Liver (tissue), 9 donors: Measurements from ENCODE around the gene IP6K1. TPM values are rescaled to one million over a fixed set of nuclear protein-coding genes. Genes with fewer than 3 reads are reported as not detected.

Source experiments
- DNase-seq: peaks from one replicate; pipeline ENCODE4 v3.0.0-alpha.2; 2017; ENCODE audit warnings: low spot score
- H3K27ac ChIP-seq, 2 donors: one replicate each; pipeline ENCODE4 v1.7.0; 2013; ENCODE audit warnings: inconsistent platforms in 2 of 2, low read length in 2 of 2, control low read depth in 1 of 2, low read depth in 1 of 2, mild to moderate bottlenecking in 1 of 2
- H3K27me3 ChIP-seq, 4 donors: one replicate each; pipeline versions ENCODE4 v1.6.1 to v1.7.0; 2013; ENCODE audit warnings: low read length in 3 of 4, inconsistent platforms in 1 of 4, mild to moderate bottlenecking in 1 of 4, moderate library complexity in 1 of 4; ENCODE audit not compliant: control insufficient read depth in 4 of 4, insufficient read depth in 4 of 4
- H3K36me3 ChIP-seq, 4 donors: one replicate each; pipeline versions ENCODE4 v1.6.1 to v1.7.0; 2013; ENCODE audit warnings: low read length in 3 of 4, mild to moderate bottlenecking in 3 of 4, low read depth in 1 of 4, moderate library complexity in 1 of 4; ENCODE audit not compliant: control insufficient read depth in 4 of 4, insufficient read depth in 3 of 4
- H3K4me1 ChIP-seq, 4 donors: one replicate each; pipeline versions ENCODE4 v1.6.1 to v1.7.0; 2013; ENCODE audit warnings: low read length in 3 of 4, mild to moderate bottlenecking in 3 of 4, moderate library complexity in 1 of 4; ENCODE audit not compliant: control insufficient read depth in 4 of 4, insufficient read depth in 4 of 4
- H3K4me3 ChIP-seq, 3 donors: one replicate each; pipeline versions ENCODE4 v1.6.1 to v1.7.0; 2013; ENCODE audit warnings: low read length in 3 of 3, control low read depth in 1 of 3, low read depth in 1 of 3, mild to moderate bottlenecking in 1 of 3
- H3K9ac ChIP-seq, 2 donors: one replicate each; pipeline ENCODE4 v1.7.0; 2013; ENCODE audit warnings: low read length in 2 of 2, mild to moderate bottlenecking in 2 of 2, moderate library complexity in 2 of 2, control low read depth in 1 of 2, low read depth in 1 of 2
- H3K9me3 ChIP-seq, 4 donors: one replicate each; pipeline versions ENCODE4 v1.6.1 to v1.7.0; 2013; ENCODE audit warnings: low read length in 3 of 4; ENCODE audit not compliant: control insufficient read depth in 4 of 4
- ATF3 ChIP-seq: IDR thresholded peaks from 2 replicates; pipeline ENCODE4 v1.6.1; 2016; ENCODE audit warnings: antibody characterized with exemption
- FOXA1 ChIP-seq: IDR thresholded peaks from 2 replicates; pipeline ENCODE4 v1.6.1; 2016; ENCODE audit warnings: antibody characterized with exemption
- GABPA ChIP-seq, 2 donors: IDR thresholded peaks in 1 of 2; conservative IDR thresholded peaks in 1 of 2; 2 replicates each; pipeline ENCODE4 v1.6.1; 2016; ENCODE audit warnings: antibody characterized with exemption in 2 of 2, mild to moderate bottlenecking in 1 of 2, moderate library complexity in 1 of 2
- HNF4A ChIP-seq, 2 donors: conservative IDR thresholded peaks; 2 replicates each; pipeline ENCODE4 v1.6.1; 2016; ENCODE audit warnings: antibody characterized with exemption in 2 of 2, mild to moderate bottlenecking in 2 of 2
- HNF4G ChIP-seq: IDR thresholded peaks from 2 replicates; pipeline ENCODE4 v1.6.1; 2016; ENCODE audit warnings: antibody characterized with exemption
- RAD21 ChIP-seq, 2 donors: IDR thresholded peaks; 2 replicates each; pipeline ENCODE4 v1.6.1; 2016; ENCODE audit warnings: antibody characterized with exemption in 2 of 2, mild to moderate bottlenecking in 2 of 2
- RXRA ChIP-seq, 2 donors: IDR thresholded peaks; 2 replicates each; pipeline ENCODE4 v1.6.1; 2017 to 2018; ENCODE audit warnings: antibody characterized with exemption in 2 of 2, mild to moderate bottlenecking in 1 of 2
- SP1 ChIP-seq: IDR thresholded peaks from 2 replicates; pipeline ENCODE4 v1.6.1; 2018; ENCODE audit warnings: antibody characterized with exemption, mild to moderate bottlenecking
- TAF1 ChIP-seq: conservative IDR thresholded peaks from 2 replicates; pipeline ENCODE4 v1.6.1; 2016; ENCODE audit warnings: antibody characterized with exemption, mild to moderate bottlenecking
- YY1 ChIP-seq: IDR thresholded peaks from 2 replicates; pipeline ENCODE4 v1.6.1; 2016; ENCODE audit warnings: antibody characterized with exemption, mild to moderate bottlenecking
- WGBS: extraction: QIAGEN DNeasy Blood & Tissue Kit; methylation state at CpG from one replicate; pipeline ENCODE4 v1.1.7; 2013; 5-methylcytosine and 5-hydroxymethylcytosine counted together
- polyA plus RNA-seq, 2 donors: library from polyadenylated mRNA; stranded (reverse) in 1 of 2; unstranded in 1 of 2; fragments of 200-250 nt in 1 of 2; fragments of >200 nt in 1 of 2; fragmentation: Nextera tagmentation in 1 of 2; extraction: Ambion mirVana in 1 of 2; gene quantifications; one replicate each; pipeline versions ENCODE4 v1.2.1 to v1.2.3, GENCODE V29; 2013 to 2015
- total RNA-seq, 2 donors: library from RNA; depleted of rRNA; stranded (reverse); fragments of >200 nt; gene quantifications; one replicate each; pipeline ENCODE4 v1.2.3, GENCODE V29; 2014
- TF ChIP-seq, protein P1 (sequence below): IDR thresholded peaks from 2 replicates; pipeline ENCODE4 v1.6.1; 2016; ENCODE audit warnings: antibody characterized with exemption, mild to moderate bottlenecking
- TF ChIP-seq, protein P2 (sequence below): fragments of 150-350 bp; IDR thresholded peaks from 2 replicates; pipeline ENCODE4 v1.5.1; 2017; ENCODE audit warnings: improper control_type of control experiment, low read depth, low read length; ENCODE audit not compliant: missing input control
- donor health status: healthy.
- donor health status: healthy.
- donor health status: healthy.
- donor health status: healthy.
- donor health status: healthy.

IP6K1 gene
- total and polyA plus RNA-seq, 4 donors, result 6.6 to 32.3 (median 18.1) TPM

GRCh38 chr3:49799105-49799504 lies 12.8 kb upstream of the IP6K1 start:
- whole genome bisulfite sequencing, result 94% methylated on average over 1 of the region's 1 CpG
- peaks cover 0 to 14% (median 3%) of the 10 kb centered on the region in 4 donors for H3K4me1 ChIP-seq
- H3K4me3 ChIP-seq, result no peak overlapping the region
- H3K27ac ChIP-seq, result no peak overlapping the region
- no peak for DNase-seq
- H3K9me3 ChIP-seq, result no peaks in the 10 kb centered on the region
- H3K9ac ChIP-seq, result no peak overlapping the region
- no peaks in the 10 kb centered on the region for H3K27me3 ChIP-seq
- no peak for TF ChIP-seq RXRA (IDR thresholded peaks at IDR 0.05)
- no peaks in the 10 kb centered on the region for H3K36me3 ChIP-seq

DNA sequence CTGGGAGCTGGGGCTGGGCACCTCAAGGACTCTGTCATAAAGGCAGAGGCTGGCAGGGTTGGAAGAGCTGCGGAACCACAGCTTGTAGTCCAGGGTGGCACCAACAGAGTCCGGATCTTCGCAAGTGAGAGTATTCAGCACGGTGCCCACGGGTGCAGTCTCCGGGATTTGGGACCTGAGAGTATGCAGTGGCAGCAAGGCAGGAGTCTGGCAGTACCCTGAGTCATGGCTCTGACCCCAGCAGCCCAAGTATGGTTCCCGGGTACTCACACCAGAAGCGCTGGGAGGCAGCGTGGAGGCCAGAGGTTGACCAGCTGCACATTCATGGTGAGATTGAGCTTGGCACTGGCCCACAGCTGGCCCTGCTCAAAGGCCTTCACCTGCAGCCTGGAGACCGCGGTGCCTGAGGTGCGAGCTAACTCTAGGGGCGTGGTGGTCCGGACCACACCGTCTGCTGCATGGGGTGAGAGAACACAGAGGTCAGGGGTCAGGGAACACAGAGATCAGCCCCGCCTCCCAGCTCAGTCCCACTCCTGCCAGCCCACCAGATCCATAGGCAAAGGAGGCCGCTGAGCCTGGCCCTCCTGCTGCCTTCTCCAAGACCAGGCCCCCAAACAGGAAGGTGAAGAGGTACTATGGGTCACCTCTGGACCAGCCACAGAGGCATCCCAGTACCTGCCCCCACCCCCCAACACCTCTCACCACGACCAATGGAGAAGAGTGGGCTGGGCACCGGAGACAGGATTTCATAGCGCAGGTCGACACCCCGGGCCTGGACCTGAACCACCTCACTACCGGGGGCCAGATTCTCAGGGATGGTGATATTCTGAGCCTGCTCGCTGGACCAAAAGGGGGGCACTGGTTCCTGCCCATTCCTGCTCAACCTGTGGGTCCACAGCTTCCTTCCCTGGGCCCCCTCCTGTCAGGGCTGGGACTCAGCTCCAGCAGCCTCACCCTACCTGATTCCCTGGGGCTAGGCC lies 8.9 kb upstream of the IP6K1 start:
- Histone ChIP-seq H3K36me3 (no peaks in the 10 kb centered on the region), H3K9me3 (no peaks in the 10 kb centered on the region), H3K4me1 (no peaks in the 10 kb centered on the region), H3K9ac (no peak overlapping the region), H3K27me3 (no peaks in the 10 kb centered on the region), H3K27ac (no peak overlapping the region), H3K4me3 (no peak overlapping the region)
- WGBS, result 91% methylated on average over 24 of the region's 24 CpGs
- DNase-seq, result no peak
- TF ChIP-seq, protein P1, sequence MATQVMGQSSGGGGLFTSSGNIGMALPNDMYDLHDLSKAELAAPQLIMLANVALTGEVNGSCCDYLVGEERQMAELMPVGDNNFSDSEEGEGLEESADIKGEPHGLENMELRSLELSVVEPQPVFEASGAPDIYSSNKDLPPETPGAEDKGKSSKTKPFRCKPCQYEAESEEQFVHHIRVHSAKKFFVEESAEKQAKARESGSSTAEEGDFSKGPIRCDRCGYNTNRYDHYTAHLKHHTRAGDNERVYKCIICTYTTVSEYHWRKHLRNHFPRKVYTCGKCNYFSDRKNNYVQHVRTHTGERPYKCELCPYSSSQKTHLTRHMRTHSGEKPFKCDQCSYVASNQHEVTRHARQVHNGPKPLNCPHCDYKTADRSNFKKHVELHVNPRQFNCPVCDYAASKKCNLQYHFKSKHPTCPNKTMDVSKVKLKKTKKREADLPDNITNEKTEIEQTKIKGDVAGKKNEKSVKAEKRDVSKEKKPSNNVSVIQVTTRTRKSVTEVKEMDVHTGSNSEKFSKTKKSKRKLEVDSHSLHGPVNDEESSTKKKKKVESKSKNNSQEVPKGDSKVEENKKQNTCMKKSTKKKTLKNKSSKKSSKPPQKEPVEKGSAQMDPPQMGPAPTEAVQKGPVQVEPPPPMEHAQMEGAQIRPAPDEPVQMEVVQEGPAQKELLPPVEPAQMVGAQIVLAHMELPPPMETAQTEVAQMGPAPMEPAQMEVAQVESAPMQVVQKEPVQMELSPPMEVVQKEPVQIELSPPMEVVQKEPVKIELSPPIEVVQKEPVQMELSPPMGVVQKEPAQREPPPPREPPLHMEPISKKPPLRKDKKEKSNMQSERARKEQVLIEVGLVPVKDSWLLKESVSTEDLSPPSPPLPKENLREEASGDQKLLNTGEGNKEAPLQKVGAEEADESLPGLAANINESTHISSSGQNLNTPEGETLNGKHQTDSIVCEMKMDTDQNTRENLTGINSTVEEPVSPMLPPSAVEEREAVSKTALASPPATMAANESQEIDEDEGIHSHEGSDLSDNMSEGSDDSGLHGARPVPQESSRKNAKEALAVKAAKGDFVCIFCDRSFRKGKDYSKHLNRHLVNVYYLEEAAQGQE, result no peak
- no peak for TF ChIP-seq HNF4A (conservative IDR thresholded peaks at IDR 0.05)
- no peak for TF ChIP-seq RAD21 (IDR thresholded peaks at IDR 0.05)

GRCh38 chr3:49794431-49794830 lies 8.1 kb upstream of the IP6K1 start:
- no peak for TF ChIP-seq ATF3
- TF ChIP-seq GABPA (IDR thresholded peaks at IDR 0.05 in 1 of 2, conservative IDR thresholded peaks at IDR 0.05 in 1 of 2), result no peak
- no peak for TF ChIP-seq RXRA (IDR thresholded peaks at IDR 0.05)
- TF ChIP-seq TAF1, result no peak
- no peak for TF ChIP-seq SP1
- TF ChIP-seq, protein P2, sequence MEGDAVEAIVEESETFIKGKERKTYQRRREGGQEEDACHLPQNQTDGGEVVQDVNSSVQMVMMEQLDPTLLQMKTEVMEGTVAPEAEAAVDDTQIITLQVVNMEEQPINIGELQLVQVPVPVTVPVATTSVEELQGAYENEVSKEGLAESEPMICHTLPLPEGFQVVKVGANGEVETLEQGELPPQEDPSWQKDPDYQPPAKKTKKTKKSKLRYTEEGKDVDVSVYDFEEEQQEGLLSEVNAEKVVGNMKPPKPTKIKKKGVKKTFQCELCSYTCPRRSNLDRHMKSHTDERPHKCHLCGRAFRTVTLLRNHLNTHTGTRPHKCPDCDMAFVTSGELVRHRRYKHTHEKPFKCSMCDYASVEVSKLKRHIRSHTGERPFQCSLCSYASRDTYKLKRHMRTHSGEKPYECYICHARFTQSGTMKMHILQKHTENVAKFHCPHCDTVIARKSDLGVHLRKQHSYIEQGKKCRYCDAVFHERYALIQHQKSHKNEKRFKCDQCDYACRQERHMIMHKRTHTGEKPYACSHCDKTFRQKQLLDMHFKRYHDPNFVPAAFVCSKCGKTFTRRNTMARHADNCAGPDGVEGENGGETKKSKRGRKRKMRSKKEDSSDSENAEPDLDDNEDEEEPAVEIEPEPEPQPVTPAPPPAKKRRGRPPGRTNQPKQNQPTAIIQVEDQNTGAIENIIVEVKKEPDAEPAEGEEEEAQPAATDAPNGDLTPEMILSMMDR, result no peak
- TF ChIP-seq HNF4G, result no peak
- no peak for TF ChIP-seq YY1
- TF ChIP-seq FOXA1, result no peak
- no peak for TF ChIP-seq HNF4A (conservative IDR thresholded peaks at IDR 0.05)
- no peaks in the 10 kb centered on the region for H3K36me3 ChIP-seq
- no peak overlapping the region for H3K9ac ChIP-seq
- H3K9me3 ChIP-seq, result no peaks in the 10 kb centered on the region
- 83% methylated on average over 4 of the region's 4 CpGs for WGBS
- DNase-seq, result no peak
- no peaks in the 10 kb centered on the region for H3K27me3 ChIP-seq
- H3K4me1 ChIP-seq, result no peaks in the 10 kb centered on the region
- H3K27ac ChIP-seq, result no peak overlapping the region
- H3K4me3 ChIP-seq, result no peak overlapping the region
